ENCODE data around the gene CNGB1. TPM values are rescaled to one million over a fixed set of nuclear protein-coding genes. Genes with fewer than 3 reads are reported as not detected.
A peak's percentile ranks its signal among the peaks of the same experiment; 100 is the strongest.
"Not testable (repeated sequence)": the region's sequence is repeated elsewhere in the genome, so short reads cannot be mapped to it uniquely, and the experiment has no call there.

CNGB1 gene
- total and polyA plus RNA-seq, 2 donors from 2014 or later: not detected

DNA sequence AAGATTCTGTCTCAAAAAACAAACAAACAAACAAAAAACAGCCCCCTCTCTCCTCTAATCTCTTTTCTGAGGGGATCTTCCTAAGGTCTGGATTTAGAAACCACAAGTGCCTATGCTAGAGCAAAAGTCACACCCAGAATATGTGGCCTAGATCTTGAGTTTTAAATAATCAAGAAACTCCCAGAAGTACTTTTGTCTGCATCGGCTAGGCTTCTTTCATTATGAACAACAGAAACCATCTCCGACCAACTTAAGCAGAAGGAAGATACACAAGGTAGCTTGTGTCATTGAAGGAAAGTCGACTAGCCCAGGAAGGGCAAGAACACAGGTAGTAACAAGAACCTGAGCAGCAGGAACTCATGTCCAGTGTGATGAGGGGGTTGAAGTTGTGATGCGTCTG, 94.7 kb downstream of the CNGB1 start:
- Histone ChIP-seq H3K9ac (ENCODE audit: low read length in 3 of 3) (no peak overlapping the region), H3K27ac (ENCODE audit: low read depth in 2 of 2, low read length in 2 of 2) (no peak overlapping the region), H3K27me3 (ENCODE audit: control insufficient read depth, insufficient read depth, low read length) (no peaks in the 10 kb centered on the region), H3K9me3 (ENCODE audit: control insufficient read depth in 2 of 3, insufficient read depth in 1 of 3, low read length in 3 of 3) (no peaks in the 10 kb centered on the region), H3K4me1 (ENCODE audit: control insufficient read depth in 2 of 3, insufficient read depth in 2 of 3, low read depth in 1 of 3, low read length in 3 of 3) (no peaks in the 10 kb centered on the region), H3K4me3 (ENCODE audit: low read length in 3 of 3) (no peak overlapping the region), H3K36me3 (ENCODE audit: control insufficient read depth in 2 of 3, insufficient read depth in 3 of 3, low read length in 3 of 3) (no peaks in the 10 kb centered on the region)
- TF ChIP-seq, protein P1, sequence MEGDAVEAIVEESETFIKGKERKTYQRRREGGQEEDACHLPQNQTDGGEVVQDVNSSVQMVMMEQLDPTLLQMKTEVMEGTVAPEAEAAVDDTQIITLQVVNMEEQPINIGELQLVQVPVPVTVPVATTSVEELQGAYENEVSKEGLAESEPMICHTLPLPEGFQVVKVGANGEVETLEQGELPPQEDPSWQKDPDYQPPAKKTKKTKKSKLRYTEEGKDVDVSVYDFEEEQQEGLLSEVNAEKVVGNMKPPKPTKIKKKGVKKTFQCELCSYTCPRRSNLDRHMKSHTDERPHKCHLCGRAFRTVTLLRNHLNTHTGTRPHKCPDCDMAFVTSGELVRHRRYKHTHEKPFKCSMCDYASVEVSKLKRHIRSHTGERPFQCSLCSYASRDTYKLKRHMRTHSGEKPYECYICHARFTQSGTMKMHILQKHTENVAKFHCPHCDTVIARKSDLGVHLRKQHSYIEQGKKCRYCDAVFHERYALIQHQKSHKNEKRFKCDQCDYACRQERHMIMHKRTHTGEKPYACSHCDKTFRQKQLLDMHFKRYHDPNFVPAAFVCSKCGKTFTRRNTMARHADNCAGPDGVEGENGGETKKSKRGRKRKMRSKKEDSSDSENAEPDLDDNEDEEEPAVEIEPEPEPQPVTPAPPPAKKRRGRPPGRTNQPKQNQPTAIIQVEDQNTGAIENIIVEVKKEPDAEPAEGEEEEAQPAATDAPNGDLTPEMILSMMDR (IDR thresholded peaks at IDR 0.05; ENCODE audit: borderline replicate concordance, extremely low read depth, insufficient read depth): no peak
- FAIRE-seq (no peak), DNase-seq (no peak)
- intact Hi-C loops (cut with DNase I): no loop called here

DNA sequence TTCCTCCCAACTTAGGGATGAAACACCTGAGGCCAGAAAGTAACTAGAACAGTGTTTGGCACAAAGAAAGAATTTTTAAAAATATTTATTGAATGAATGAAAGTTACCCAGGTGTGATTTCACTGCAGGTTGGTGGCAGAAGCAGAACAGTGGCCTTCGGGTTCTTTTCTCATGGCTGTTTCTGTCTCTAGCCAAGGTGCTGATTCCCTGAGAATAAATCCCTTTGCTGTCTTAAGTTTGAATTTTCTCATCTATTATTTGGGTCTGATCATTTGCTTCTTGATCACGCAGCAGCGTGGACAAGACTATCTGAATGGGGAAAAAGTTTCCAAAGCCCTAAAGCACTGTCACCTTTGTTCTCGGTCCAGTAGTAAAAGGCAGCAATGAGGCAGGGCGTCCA, 95.6 kb downstream of the CNGB1 start:
- Histone ChIP-seq H3K9ac (ENCODE audit: low read length in 3 of 3) (no peak overlapping the region), H3K27me3 (ENCODE audit: control insufficient read depth, insufficient read depth, low read length) (no peaks in the 10 kb centered on the region), H3K4me3 (ENCODE audit: low read length in 3 of 3) (no peak overlapping the region), H3K36me3 (ENCODE audit: control insufficient read depth in 2 of 3, insufficient read depth in 3 of 3, low read length in 3 of 3) (no peaks in the 10 kb centered on the region), H3K9me3 (ENCODE audit: control insufficient read depth in 2 of 3, insufficient read depth in 1 of 3, low read length in 3 of 3) (no peaks in the 10 kb centered on the region), H3K27ac (ENCODE audit: low read depth in 2 of 2, low read length in 2 of 2) (no peak overlapping the region), H3K4me1 (ENCODE audit: control insufficient read depth in 2 of 3, insufficient read depth in 2 of 3, low read depth in 1 of 3, low read length in 3 of 3) (no peaks in the 10 kb centered on the region)
- TF ChIP-seq, protein P1 (IDR thresholded peaks at IDR 0.05; ENCODE audit: borderline replicate concordance, extremely low read depth, insufficient read depth): no peak
- DNase-seq (no peak), FAIRE-seq (no peak)
- intact Hi-C loops (cut with DNase I): no loop called here

DNA sequence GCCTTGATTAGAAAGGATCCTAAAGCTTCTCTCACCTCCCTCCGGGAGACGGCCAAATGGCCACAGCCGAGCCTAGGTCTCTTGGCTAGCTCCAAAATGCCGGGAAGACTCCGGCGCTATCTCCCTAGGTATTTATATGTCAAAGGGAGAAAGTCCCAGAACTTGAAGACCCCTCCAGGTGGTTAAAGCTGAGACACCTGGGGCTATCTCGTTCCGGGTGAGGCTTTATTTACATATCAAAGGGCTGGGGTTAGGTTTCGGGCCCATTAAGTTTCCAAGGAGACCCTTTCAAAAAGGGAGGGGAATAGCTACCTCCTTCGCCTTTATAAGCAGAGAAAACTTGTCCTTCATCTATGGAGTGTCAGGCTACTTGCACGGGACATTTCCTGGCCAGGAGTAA, 97.7 kb downstream of the CNGB1 start:
- Histone ChIP-seq H3K36me3 (ENCODE audit: control insufficient read depth in 2 of 3, insufficient read depth in 3 of 3, low read length in 3 of 3) (no peaks in the 10 kb centered on the region), H3K9ac (ENCODE audit: low read length in 3 of 3) (no peak overlapping the region), H3K9me3 (ENCODE audit: control insufficient read depth in 2 of 3, insufficient read depth in 1 of 3, low read length in 3 of 3) (no peaks in the 10 kb centered on the region), H3K27ac (ENCODE audit: low read depth in 2 of 2, low read length in 2 of 2) (no peak overlapping the region), H3K27me3 (ENCODE audit: control insufficient read depth, insufficient read depth, low read length) (no peaks in the 10 kb centered on the region), H3K4me1 (ENCODE audit: control insufficient read depth in 2 of 3, insufficient read depth in 2 of 3, low read depth in 1 of 3, low read length in 3 of 3) (no peaks in the 10 kb centered on the region), H3K4me3 (ENCODE audit: low read length in 3 of 3) (no peak overlapping the region)
- intact Hi-C loops (cut with DNase I): no loop called here
- TF ChIP-seq, protein P1 (IDR thresholded peaks at IDR 0.05; ENCODE audit: borderline replicate concordance, extremely low read depth, insufficient read depth): no peak
- FAIRE-seq (no peak), DNase-seq (peak in 3 of 5 donors; percentile 43 to 69 (median 63))

DNA sequence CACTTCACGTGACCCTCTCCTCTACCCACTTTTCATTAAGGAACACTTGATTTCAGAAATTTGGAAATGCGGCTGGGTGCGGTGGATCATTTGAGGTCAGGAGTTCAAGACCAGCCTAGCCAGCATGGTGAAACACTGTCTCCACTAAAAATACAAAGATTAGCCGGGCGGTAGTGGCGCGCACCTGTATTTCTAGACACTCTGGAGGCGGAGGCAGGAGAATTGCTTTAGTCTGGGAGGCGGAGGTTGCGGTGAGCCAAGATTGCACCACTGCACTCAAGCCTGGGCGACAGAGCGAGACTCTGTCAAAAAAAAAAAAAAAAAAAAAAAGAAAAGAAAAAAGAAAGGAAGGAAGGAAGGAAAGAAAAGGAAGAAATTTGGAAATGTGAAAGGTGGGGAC, 98.2 kb downstream of the CNGB1 start:
- H3K9me3 ChIP-seq (ENCODE audit: control insufficient read depth in 2 of 3, insufficient read depth in 1 of 3, low read length in 3 of 3); FAIRE-seq; H3K4me1 ChIP-seq (ENCODE audit: control insufficient read depth in 2 of 3, insufficient read depth in 2 of 3, low read depth in 1 of 3, low read length in 3 of 3); H3K27me3 ChIP-seq (ENCODE audit: control insufficient read depth, insufficient read depth, low read length); H3K36me3 ChIP-seq (ENCODE audit: control insufficient read depth in 2 of 3, insufficient read depth in 3 of 3, low read length in 3 of 3); H3K27ac ChIP-seq (ENCODE audit: low read depth in 2 of 2, low read length in 2 of 2); H3K9ac ChIP-seq (ENCODE audit: low read length in 3 of 3); DNase-seq; H3K4me3 ChIP-seq (ENCODE audit: low read length in 3 of 3); intact Hi-C loops (cut with DNase I): not testable (repeated sequence)
